Measurements from ENCODE around the gene MFSD1.
"Not testable (repeated sequence)": the region's sequence is repeated elsewhere in the genome, so short reads cannot be mapped to it uniquely, and the experiment has no call there.

Gene MFSD1

DNA sequence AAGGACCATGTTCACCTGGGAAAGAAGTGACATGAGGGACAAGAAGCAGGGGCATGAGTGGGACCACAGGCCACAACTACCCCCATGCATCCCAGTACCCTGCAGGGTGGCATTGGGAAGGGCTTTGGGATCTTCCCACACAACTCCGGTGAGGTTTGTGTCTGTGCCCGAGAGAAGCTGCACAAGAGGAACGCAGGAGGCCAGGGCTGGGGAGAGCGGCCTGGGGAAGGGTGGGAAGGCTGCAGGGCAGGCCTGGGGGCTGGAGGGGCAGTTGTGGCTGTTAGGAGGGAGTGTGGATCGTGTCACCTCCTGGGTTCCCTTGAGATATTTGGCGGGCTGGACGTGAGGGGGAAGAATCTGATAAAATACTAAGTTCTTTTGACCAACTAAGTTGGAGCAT is 25.3 kb upstream of the MFSD1 start:
- DNase-seq: no peak

GRCh38 chr3:158777161-158777873 is 24.5 kb upstream of the MFSD1 start:
- no peak for DNase-seq

GRCh38 chr3:158780766-158781165 is 21.1 kb upstream of the MFSD1 start:
- DNase-seq: no peak

DNA sequence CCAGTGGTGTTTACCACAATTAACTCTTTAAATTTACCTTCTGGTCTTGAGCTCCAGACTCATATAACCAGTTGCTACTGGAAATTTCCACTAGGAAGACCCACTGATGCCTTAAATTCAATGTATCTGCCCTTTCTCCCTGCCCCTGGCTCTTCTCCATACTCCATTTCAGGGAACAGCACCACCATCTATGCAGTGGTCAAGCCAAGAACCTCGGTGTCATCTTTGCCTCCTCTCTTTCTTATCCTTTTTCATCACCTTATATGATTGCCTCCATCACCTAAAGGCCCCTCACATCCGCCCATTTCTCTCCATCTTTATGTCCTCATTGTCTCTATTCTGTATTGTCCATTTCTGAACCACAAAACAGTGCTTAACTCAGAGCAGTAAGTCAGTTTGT is 20.7 kb upstream of the MFSD1 start:
- DNase-seq: no peak

DNA sequence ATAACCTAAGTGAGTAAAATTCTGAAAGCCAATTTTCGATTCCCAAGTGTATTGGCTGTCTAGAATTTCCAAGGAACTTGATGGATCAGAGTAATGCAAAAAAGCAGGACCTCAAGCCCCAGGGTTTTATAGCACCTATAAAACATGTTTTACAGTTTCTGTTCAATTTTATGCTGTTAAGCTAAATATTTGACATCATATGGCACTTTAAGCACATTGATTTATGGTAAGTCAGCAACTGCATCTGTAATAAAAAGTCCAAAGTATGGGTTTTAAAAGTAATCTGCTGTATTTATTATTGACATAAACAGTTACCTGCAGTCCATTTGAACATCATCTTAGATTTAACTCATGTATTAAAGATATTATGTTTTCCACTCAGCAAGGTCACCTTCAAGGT is 20.0 kb upstream of the MFSD1 start:
- DNase-seq: no peak

DNA sequence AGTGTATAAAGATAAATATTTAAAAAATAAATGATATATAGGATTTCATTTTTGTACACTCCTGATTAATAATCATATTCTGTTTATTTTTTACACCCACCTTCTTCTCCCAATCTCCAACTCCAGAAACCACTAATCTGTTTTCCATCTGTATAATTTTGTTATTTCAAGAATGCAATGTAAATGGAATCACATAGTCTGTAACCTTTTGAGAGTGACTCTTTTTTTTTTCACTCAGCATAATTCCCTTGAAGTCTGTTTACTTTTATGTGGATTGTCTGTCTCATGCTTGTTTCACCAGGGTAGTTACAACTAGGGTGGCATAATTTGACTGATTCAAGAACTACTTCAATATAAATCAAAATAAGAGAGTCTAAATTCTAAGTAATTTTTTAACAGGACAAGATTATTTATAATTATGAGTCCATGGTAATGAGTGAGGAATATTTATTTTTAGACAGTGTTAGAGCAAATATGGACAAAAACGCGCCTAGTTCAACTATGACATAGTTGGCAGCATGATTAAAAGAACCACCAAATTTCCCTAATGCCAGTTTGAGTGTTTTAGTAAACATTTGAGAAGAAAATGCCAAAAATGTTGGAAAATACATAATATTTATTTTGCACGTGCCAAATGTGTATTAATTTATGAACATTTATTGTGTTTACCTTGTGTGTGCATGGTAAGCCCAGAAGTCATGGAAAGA is 19.4 kb upstream of the MFSD1 start:
- DNase-seq: no peak

DNA sequence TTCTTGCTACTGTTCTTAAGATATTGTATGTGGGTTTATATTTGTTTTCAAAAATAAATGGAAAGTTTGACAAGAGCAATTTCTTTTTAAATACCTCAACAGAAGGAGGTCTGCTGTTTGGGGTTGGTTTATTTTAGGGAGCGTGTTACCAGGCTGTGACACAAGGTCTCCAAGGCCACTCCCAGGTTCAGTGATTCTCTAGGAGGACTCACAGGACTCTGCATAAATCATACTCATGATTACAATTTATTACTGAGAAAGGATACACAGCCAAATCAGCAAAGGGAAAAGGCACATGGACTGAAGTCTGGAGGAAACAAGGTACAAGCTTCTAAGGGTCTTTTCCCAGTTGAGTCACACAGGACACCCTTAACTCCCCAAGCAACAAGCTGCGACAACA is 18.8 kb upstream of the MFSD1 start:
- no peak for DNase-seq

- no peak for DNase-seq
Observed at GRCh38 chr3:158785972-158786371, 15.9 kb upstream of the MFSD1 start.

- DNase-seq: no peak
Observed at GRCh38 chr3:158788446-158788845, 13.4 kb upstream of the MFSD1 start.

DNA sequence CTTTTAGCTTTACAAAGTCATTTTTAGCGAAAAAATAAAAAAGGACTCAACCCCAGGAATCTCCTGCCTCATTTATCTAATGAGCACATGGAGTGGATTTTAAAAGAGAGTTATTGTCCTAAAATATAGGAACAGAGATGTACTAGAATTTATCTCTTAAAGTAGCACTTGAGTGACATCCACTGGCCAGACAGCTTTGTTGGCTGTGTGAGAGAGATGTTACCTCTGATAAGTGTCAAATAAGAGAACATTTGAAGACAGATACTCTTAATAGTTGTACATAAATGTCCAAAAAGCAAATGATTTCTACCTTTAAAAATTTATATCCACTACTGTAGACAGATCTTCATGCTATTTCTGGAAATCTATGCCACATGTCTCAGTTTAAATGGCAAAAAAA is 12.3 kb upstream of the MFSD1 start:
- DNase-seq: no peak

DNA sequence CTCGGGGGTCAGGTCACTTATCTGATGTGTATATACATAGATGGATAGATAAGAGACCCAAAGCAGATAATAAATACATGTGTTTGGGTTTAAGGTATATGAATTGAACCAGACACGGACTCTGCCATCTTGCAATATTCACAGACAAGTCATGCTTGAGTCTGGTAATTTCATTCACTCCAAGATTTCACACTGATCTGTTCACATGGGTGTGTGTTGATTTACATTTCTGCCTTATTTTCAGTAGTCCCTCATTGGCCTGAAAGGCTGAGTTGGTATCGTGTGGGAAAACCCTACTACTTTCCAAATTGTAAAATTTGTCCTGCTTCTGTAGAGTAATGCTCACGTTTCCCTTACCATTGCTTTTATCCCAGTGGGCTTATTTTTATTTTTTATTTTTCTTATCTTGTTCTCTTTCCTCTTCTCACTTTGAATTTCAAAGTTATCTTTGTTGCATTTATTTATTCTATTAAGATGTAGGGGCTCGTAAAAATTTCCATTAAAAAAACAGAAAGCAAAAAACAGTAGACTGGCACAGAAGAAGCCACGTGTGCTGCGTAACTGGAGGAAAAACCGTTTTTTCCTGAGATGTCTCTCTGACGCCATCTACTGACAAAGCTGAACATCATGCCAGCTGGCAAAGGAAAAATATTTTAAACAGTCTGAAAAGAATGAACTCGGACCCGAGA is 10.8 kb upstream of the MFSD1 start:
- no peak for DNase-seq

- DNase-seq: not testable (repeated sequence)
Observed at GRCh38 chr3:158791590-158791920, 10.3 kb upstream of the MFSD1 start.

DNA sequence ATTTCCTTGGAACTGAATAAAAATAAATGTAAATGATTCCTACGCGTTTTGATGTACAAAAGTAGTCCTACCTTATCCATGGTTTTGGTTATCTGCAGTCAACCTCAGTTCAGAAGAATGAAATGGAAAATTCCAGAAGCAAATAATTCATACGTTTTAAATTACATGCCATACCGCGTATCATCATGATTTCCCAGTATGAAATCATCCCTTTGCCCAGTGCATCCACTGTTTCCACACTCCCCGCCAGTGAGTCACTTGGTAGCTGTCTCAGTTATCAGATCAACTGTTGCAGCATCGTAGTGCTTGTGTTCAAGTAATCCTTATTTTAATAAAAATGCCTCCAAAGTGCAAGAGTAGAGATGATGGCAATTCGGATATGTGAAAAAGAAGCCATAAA is 9.1 kb upstream of the MFSD1 start:
- no peak for DNase-seq

GRCh38 chr3:158794206-158794605 is 7.6 kb upstream of the MFSD1 start:
- DNase-seq: no peak

GRCh38 chr3:158794936-158795518 is 6.8 kb upstream of the MFSD1 start:
- DNase-seq: no peak

- DNase-seq: no peak
Observed at GRCh38 chr3:158801201-158801600, 653 bp upstream of the MFSD1 start.

DNA sequence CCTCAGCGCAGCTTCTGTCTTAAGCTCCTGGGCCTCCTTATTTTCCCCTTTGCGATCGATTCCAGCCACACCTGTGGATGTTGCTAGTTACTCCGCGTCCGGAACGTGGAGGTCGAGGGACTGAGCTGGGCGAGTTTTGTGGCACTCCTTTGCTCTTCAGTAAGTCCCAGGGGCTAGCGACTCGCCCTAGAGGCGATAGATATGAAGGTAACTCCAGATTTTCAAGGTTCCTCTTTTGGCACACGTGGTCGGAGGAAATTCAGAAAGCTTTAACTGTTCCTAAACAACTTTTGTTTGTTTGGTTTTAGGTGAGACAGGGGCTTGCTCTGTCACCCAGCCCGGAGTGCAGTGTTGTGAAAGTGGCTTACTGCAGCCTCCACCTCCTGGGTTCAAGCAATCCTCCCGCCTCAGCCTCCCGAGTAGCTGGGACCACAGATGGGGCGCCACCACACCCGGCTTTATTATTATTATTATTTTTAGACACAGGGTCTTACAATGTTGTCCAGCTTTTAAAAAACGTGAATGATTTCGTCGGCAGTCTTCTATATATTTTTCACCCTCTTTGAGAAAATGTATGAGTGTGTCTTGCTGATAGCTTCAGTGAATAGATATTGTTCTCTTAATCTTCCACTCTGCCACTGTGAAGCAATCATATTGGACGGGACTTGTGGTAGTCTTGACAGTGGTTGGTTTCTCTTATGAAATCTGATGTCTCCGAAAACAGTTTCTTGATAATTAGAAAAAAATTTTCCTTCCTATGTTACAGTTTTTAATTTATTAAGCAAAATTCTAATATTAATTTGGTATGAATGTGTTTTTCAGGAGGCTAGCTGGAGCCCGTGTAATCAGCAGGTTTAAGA is 785 bp downstream of the MFSD1 start:
- peak; percentile 3 for DNase-seq

- DNase-seq: no peak
Observed at GRCh38 chr3:158804441-158804840, 2.6 kb downstream of the MFSD1 start.

DNA sequence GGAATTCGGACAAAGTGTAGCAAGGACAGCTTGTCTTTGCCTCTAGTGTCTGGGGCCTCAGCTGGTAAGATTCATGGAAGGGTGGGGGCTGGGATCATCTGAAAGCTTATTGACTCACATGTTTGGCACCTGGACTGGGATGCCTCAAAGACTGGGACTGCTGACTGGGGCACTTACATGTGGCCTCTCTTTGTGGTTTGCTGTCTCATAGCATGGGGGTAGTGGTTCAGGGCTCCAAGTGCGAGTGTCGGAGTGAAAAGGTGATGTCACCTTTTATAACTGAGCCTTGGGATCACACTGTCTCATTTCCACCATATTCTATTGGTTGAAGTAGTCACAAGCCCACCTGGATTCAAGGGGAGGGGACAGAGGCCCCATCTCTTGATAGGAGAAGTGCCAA is 6.8 kb downstream of the MFSD1 start:
- DNase-seq: no peak

- no peak for DNase-seq
Observed at GRCh38 chr3:158809642-158810041, 7.8 kb downstream of the MFSD1 start.

DNA sequence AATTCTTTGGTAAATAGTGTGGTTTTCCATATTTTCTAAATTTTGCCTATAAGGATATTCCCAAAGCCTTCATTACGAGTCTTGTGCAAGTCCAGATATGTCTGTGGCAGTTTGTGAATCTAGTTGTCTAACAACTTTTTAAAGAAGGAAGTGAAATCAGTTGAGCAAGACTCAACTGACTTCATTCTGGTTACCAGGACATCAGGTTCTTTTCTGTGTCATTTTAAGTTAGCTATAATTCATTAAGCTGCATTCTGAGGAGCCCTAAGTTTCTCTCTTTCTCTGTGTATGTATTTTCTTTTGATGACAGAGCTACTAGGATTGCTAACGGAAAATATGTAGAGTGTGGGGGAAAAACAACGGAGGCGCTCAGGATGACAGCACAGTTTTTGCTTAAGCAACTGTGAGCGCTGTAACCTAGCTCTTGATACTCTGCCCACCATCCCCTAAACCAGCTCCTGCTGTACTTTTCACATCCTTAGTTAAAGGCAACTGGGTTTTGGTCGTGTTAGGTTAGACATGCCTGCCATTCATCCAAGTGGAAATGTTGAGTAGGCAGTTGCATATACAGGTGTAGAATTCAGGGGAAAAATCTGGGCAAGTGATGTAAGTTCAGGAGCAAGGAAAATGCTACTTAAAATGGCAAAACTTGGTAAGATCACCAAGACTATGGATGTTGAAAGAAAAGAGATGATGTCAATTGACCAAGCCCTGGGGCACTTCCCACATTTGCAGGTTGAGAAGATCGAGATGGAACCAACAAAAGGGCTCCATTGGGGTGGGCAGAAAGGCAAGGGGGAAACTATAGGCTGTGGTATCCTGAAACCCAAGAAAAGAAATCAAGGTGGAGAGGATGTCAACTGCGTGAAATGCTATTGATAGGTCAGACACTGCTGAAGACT is 9.2 kb downstream of the MFSD1 start:
- DNase-seq: no peak

DNA sequence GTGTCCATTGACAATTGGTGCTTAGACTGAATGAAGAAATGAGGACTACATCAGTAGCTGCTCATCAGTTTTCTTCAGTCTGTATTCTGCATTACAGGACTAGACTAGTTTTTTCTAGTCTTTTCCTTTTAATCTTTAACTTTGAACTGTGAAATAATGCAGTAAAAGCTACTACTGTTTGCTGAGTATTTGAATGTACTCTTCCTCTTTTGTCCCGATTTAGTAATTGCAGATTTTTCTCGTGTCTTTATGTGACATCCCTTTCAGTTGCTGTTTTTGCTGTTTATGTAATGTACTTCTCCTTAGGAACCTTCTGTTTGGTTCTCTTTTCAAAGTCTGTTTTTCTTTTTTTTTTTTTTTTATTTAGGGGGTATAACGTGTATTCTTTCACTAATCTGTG is 17.4 kb downstream of the MFSD1 start:
- DNase-seq: no peak

Measured in stimulated activated CD4-positive, alpha-beta T cell treated with anti-CD3 and anti-CD28 coated beads, Interleukin-4, amount 100 ng/mL, for 1 hour (primary cell).